SU-DHL-6 (cell line): Measurements from ENCODE around the gene ACOX1.

Experiments
- H2AFZ ChIP-seq: fragments of 200-600 bp; sonication (generic); 2 replicates; pipeline ENCODE4 v1.6.1; 2014; ENCODE audit warnings: low read depth, mild to moderate bottlenecking, moderate library complexity, mixed read lengths, antibody characterized with exemption, low read length; ENCODE audit not compliant: severe bottlenecking
- H3F3A ChIP-seq: fragments of 200-600 bp; shearing (Covaris generic); 2 replicates; pipeline ENCODE4 v1.6.0; 2016; ENCODE audit warnings: antibody characterized with exemption, mild to moderate bottlenecking; ENCODE audit not compliant: insufficient read depth
- H3K27ac ChIP-seq: fragments of 200-600 bp; sonication (generic); 2 replicates; pipeline ENCODE4 v1.5.1; 2016; ENCODE audit warnings: low read depth, mild to moderate bottlenecking, low read length, moderate library complexity, mixed read lengths
- H3K27me3 ChIP-seq: fragments of 200-600 bp; sonication (generic), shearing (Covaris generic); 2 replicates; pipeline ENCODE4 v1.6.0; 2014; ENCODE audit warnings: mild to moderate bottlenecking, low read length
- H3K36me3 ChIP-seq: fragments of 200-600 bp; sonication (generic); 2 replicates; pipeline ENCODE4 v1.6.1; 2014; ENCODE audit warnings: mild to moderate bottlenecking, low read length, mixed read lengths
- H3K4me2 ChIP-seq: fragments of 300-600, 200-600 bp; shearing (Covaris generic), sonication (generic); 2 replicates; pipeline ENCODE4 v1.6.0; 2014; ENCODE audit warnings: low read length, low read depth, mild to moderate bottlenecking; ENCODE audit not compliant: poor library complexity, severe bottlenecking
- H3K4me3 ChIP-seq: fragments of 200-600 bp; sonication (generic); 2 replicates; pipeline ENCODE4 v1.5.1; 2014; ENCODE audit warnings: antibody characterized with exemption, low read length, mild to moderate bottlenecking, mixed read lengths; ENCODE audit not compliant: insufficient read depth, poor library complexity, severe bottlenecking
- H3K79me2 ChIP-seq: fragments of 200-600 bp; sonication (generic); 2 replicates; pipeline ENCODE4 v1.6.1; 2014; ENCODE audit warnings: mild to moderate bottlenecking, low read length, moderate library complexity; ENCODE audit not compliant: insufficient read depth
- H3K9ac ChIP-seq: fragments of 200-600 bp; sonication (generic); 2 replicates; pipeline ENCODE4 v1.7.0; 2014; ENCODE audit warnings: mild to moderate bottlenecking, low read length
- H3K9me2 ChIP-seq: fragments of 200-600 bp; sonication (generic); replicated peaks from 2 replicates; pipeline ENCODE4 v1.6.1; 2014; ENCODE audit warnings: low read length; ENCODE audit not compliant: insufficient read depth
- H3K9me3 ChIP-seq: fragments of 200-600 bp; sonication (generic); 2 replicates; pipeline ENCODE4 v1.6.1; 2014; ENCODE audit warnings: low read length, mixed read lengths; ENCODE audit not compliant: insufficient read depth
- H4K20me1 ChIP-seq: fragments of 200-600 bp; sonication (generic); 2 replicates; pipeline ENCODE4 v1.6.1; 2014; ENCODE audit warnings: low read depth, mild to moderate bottlenecking, antibody characterized with exemption, low read length, moderate library complexity, mixed read lengths
- CTCF ChIP-seq: fragments of 200-600 bp; sonication (generic); IDR thresholded peaks from one replicate; pipeline ENCODE4 v1.5.1; 2017; ENCODE audit warnings: antibody characterized with exemption, mild to moderate bottlenecking, low read length, moderate library complexity; ENCODE audit not compliant: insufficient read depth, poor library complexity, severe bottlenecking
- EZH2phosphoT487 ChIP-seq: fragments of 200-600 bp; sonication (generic), shearing (Covaris generic); conservative IDR thresholded peaks from 2 replicates; pipeline ENCODE4 v1.6.1; 2018; ENCODE audit warnings: mild to moderate bottlenecking, antibody characterized with exemption, low read length, moderate library complexity, mixed read lengths

Gene ACOX1

GRCh38 chr17:76025294-76025693, 46.3 kb upstream of the ACOX1 start:
- H2AFZ ChIP-seq = no peak overlapping the region
- H3K36me3 ChIP-seq = no peaks in the 10 kb centered on the region
- H3K9me2 ChIP-seq = no peaks in the 10 kb centered on the region
- no peak overlapping the region for H3K4me2 ChIP-seq
- H3K9me3 ChIP-seq = no peaks in the 10 kb centered on the region
- H3K27ac ChIP-seq = no peak overlapping the region
- no peaks in the 10 kb centered on the region for H3K79me2 ChIP-seq
- H3K9ac ChIP-seq = no peak overlapping the region
- H3K4me3 ChIP-seq = no peak overlapping the region
- H4K20me1 ChIP-seq = no peaks in the 10 kb centered on the region
- no peak for TF ChIP-seq EZH2phosphoT487
- no peak for TF ChIP-seq CTCF
- H3F3A ChIP-seq = 0 out of 2 replicates have a peak, but pooled peaks cover under 1% of the 10 kb centered on the region
- H3K27me3 ChIP-seq = no peaks in the 10 kb centered on the region

DNA sequence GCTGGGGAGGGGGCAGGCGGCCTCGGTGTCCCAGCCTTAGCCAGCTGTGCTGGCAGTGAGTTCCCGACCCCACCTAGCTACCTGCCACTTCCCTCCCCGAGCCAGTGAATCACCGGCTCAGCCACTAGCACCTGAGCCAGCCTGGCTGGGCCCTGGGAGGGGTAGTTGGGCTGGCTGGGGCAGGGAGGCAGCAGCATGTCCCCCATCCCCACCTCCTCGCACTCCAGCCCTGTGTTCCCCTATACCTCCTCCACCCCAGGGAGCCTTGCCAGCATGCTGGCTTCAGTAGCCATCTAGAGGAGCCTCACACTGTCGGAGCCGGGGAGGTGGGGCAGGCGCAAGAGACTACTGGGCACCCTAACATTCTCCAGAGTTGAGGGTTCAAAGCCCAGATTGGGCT, 45.4 kb upstream of the ACOX1 start:
- no peaks in the 10 kb centered on the region for H3K27me3 ChIP-seq
- TF ChIP-seq CTCF (no peak), EZH2phosphoT487 (no peak)
- H3K4me3 ChIP-seq = no peak overlapping the region
- H3K9ac ChIP-seq = no peak overlapping the region
- no peak overlapping the region for H3K4me2 ChIP-seq
- no peaks in the 10 kb centered on the region for H3K36me3 ChIP-seq
- H3F3A ChIP-seq = 0 out of 2 replicates have a peak, but pooled peaks cover 4% of the 10 kb centered on the region
- H3K79me2 ChIP-seq = no peaks in the 10 kb centered on the region
- no peak overlapping the region for H2AFZ ChIP-seq
- no peaks in the 10 kb centered on the region for H3K9me3 ChIP-seq
- H3K27ac ChIP-seq = no peak overlapping the region
- no peaks in the 10 kb centered on the region for H4K20me1 ChIP-seq
- H3K9me2 ChIP-seq = no peaks in the 10 kb centered on the region

GRCh38 chr17:76023900-76024237, 44.9 kb upstream of the ACOX1 start:
- H4K20me1 ChIP-seq = no peaks in the 10 kb centered on the region
- no peak overlapping the region for H3K9ac ChIP-seq
- TF ChIP-seq EZH2phosphoT487 (no peak), CTCF (no peak)
- no peak overlapping the region for H3K4me2 ChIP-seq
- no peaks in the 10 kb centered on the region for H3K36me3 ChIP-seq
- no peaks in the 10 kb centered on the region for H3K9me2 ChIP-seq
- H3F3A ChIP-seq = 0 out of 2 replicates have a peak, but pooled peaks cover 4% of the 10 kb centered on the region
- H3K27me3 ChIP-seq = no peaks in the 10 kb centered on the region
- H2AFZ ChIP-seq = no peak overlapping the region
- H3K79me2 ChIP-seq = no peaks in the 10 kb centered on the region
- no peak overlapping the region for H3K27ac ChIP-seq
- H3K4me3 ChIP-seq = no peak overlapping the region
- no peaks in the 10 kb centered on the region for H3K9me3 ChIP-seq
